GM12891 (cell line): ENCODE measurements around the gene PCCA.

Source experiments
- PAX5 ChIP-seq: IDR thresholded peaks from 2 replicates; pipeline ENCODE4 v1.6.1; 2011; ENCODE audit warnings: low read length, moderate library complexity, mild to moderate bottlenecking; ENCODE audit not compliant: insufficient read depth, severe bottlenecking
- POLR2A ChIP-seq: IDR thresholded peaks from 2 replicates; pipeline ENCODE4 v1.6.1; 2011; ENCODE audit warnings: low read depth, low read length, control low read depth
- POLR2AphosphoS5 ChIP-seq: IDR thresholded peaks from 2 replicates; pipeline ENCODE4 v1.6.1; 2011; ENCODE audit warnings: low read depth, low read length, control low read depth
- POU2F2 ChIP-seq: IDR thresholded peaks from 2 replicates; pipeline ENCODE4 v1.6.1; 2011; ENCODE audit warnings: low read depth, mild to moderate bottlenecking, control low read depth, low read length, moderate library complexity
- SPI1 ChIP-seq: IDR thresholded peaks from 2 replicates; pipeline ENCODE4 v1.6.1; 2011; ENCODE audit warnings: low read depth, low read length, control low read depth
- TAF1 ChIP-seq: IDR thresholded peaks from 2 replicates; pipeline ENCODE4 v1.6.1; 2011; ENCODE audit warnings: low read depth, low read length, control low read depth

DNA sequence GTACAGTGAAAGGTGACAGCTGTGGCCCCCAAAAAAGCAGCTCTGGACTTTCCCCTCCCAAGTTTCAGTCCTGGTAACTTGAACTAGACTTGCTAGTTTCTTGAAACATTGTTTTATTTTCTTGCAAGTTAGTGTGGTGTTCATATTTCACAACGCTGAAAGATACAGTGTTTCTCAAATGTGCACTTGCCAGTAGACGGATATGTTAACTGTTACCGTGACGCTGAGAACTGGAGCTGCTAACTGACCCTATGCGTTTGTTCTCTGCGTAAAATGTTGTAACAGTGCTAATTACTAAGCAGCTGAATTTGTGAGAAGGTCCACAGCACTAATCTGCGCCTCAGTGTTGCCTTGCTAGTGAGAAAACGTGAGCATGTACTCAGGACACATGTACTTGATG, 420.1 kb downstream of the PCCA start:
- TF ChIP-seq SPI1 (no peak), POLR2A (no peak), TAF1 (no peak), POLR2AphosphoS5 (no peak), PAX5 (no peak), POU2F2 (no peak)
